GM23338 (cell line): ENCODE data around the gene NFKBIA.

Experiments
- CREB1 ChIP-seq: fragments of 250-450 bp; sonication (Bioruptor Pico); IDR thresholded peaks from 2 replicates; pipeline ENCODE4 v1.5.0; 2020; ENCODE audit warnings: low read depth, mild to moderate bottlenecking, moderate library complexity
- CTCF ChIP-seq, 2 experiments: fragments of 200-600 bp in 1 of 2; sonication (generic) in 1 of 2; conservative IDR thresholded peaks; 2 replicates each; pipeline versions ENCODE4 v1.5.1 to v1.6.1; 2016 to 2017; ENCODE audit warnings: antibody characterized with exemption in 2 of 2, low read depth in 2 of 2, mild to moderate bottlenecking in 2 of 2, moderate library complexity in 1 of 2
- EZH2 ChIP-seq: fragments of 200-600 bp; sonication (generic); IDR thresholded peaks from one replicate; pipeline ENCODE4 v1.8.0; 2017; ENCODE audit warnings: antibody characterized with exemption, mild to moderate bottlenecking, low read depth; ENCODE audit not compliant: unreplicated experiment
- EZH2phosphoT487 ChIP-seq: fragments of 200-600 bp; sonication (generic); IDR thresholded peaks from one replicate; pipeline ENCODE4 v1.8.1; 2018; ENCODE audit warnings: antibody characterized with exemption; ENCODE audit not compliant: unreplicated experiment
- JUNB ChIP-seq: IDR thresholded peaks from one replicate; pipeline ENCODE4 v1.6.1; 2016; ENCODE audit warnings: antibody characterized with exemption; ENCODE audit not compliant: unreplicated experiment
- NANOG ChIP-seq: IDR thresholded peaks from 2 replicates; pipeline ENCODE4 v1.6.1; 2016; ENCODE audit warnings: antibody characterized with exemption, borderline replicate concordance
- POLR2AphosphoS5 ChIP-seq: IDR thresholded peaks from 2 replicates; pipeline ENCODE4 v1.6.1; 2016; ENCODE audit warnings: antibody characterized with exemption, low read depth
- REST ChIP-seq: IDR thresholded peaks from one replicate; pipeline ENCODE4 v1.6.1; 2018; ENCODE audit warnings: antibody characterized with exemption; ENCODE audit not compliant: unreplicated experiment
- ZNF331 ChIP-seq: fragments of 250-450 bp; sonication (Bioruptor Pico); IDR thresholded peaks from 2 replicates; pipeline ENCODE4 v1.5.0; 2020; ENCODE audit warnings: low read depth, mild to moderate bottlenecking, moderate library complexity

- TF ChIP-seq CTCF (conservative IDR thresholded peaks at IDR 0.05; ENCODE audit: low read depth in 2 of 2) (no peak), EZH2phosphoT487 (no peak), CREB1 (CRISPR knock-in tag) (no peak), POLR2AphosphoS5 (no peak), REST (no peak), EZH2 (no peak), NANOG (no peak), JUNB (no peak), ZNF331 (CRISPR knock-in tag) (no peak)
These were observed 15.3 kb downstream of the NFKBIA start for GRCh38 chr14:35389315-35389667.
